ENCODE data around the gene RAB36.

RAB36 gene

GRCh38 chr22:23144932-23145877 lies at the start of gene RAB36:
RAB36 (plus strand) TSS chr22:23145477; CDS start chr22:23146617, 1,140 bp downstream.
- Mint-ChIP-seq H3K27me3 (no peaks in the 10 kb centered on the region), H3K36me3 (ENCODE audit: low read depth) (no peaks in the 10 kb centered on the region), H3K4me1 (ENCODE audit: low read depth) (peaks cover 54% of the 10 kb centered on the region), H3K9me3 (no peaks in the 10 kb centered on the region), H3K27ac (peak within 1 kb of the TSS; percentile 49), H3K4me3 (peak within 1 kb of the TSS; percentile 70)

- Mint-ChIP-seq H3K9me3 (no peaks in the 10 kb centered on the region), H3K4me1 (ENCODE audit: low read depth) (no peaks in the 10 kb centered on the region), H3K27ac (no peak overlapping the region), H3K27me3 (no peaks in the 10 kb centered on the region), H3K36me3 (ENCODE audit: low read depth) (no peaks in the 10 kb centered on the region), H3K4me3 (no peak overlapping the region)
These were observed 49.4 kb upstream of the RAB36 start for GRCh38 chr22:23095733-23096342.

- Mint-ChIP-seq H3K9me3 (no peaks in the 10 kb centered on the region), H3K27ac (no peak overlapping the region), H3K36me3 (ENCODE audit: low read depth) (no peaks in the 10 kb centered on the region), H3K4me1 (ENCODE audit: low read depth) (no peaks in the 10 kb centered on the region), H3K27me3 (no peaks in the 10 kb centered on the region), H3K4me3 (no peak overlapping the region)
These were observed 47.7 kb upstream of the RAB36 start for GRCh38 chr22:23097412-23098229.

- Mint-ChIP-seq H3K27ac (no peak overlapping the region), H3K9me3 (no peaks in the 10 kb centered on the region), H3K4me1 (ENCODE audit: low read depth) (no peaks in the 10 kb centered on the region), H3K36me3 (ENCODE audit: low read depth) (no peaks in the 10 kb centered on the region), H3K4me3 (no peak overlapping the region), H3K27me3 (no peaks in the 10 kb centered on the region)
These were observed 47.0 kb upstream of the RAB36 start for GRCh38 chr22:23098230-23098705.

GRCh38 chr22:23098718-23099530 lies 46.4 kb upstream of the RAB36 start:
- Mint-ChIP-seq H3K27ac (no peak overlapping the region), H3K9me3 (no peaks in the 10 kb centered on the region), H3K4me1 (ENCODE audit: low read depth) (no peaks in the 10 kb centered on the region)

GRCh38 chr22:23099531-23099804 lies 45.8 kb upstream of the RAB36 start:
- no peaks in the 10 kb centered on the region for H3K27me3 Mint-ChIP-seq
- no peak overlapping the region for H3K4me3 Mint-ChIP-seq
- H3K4me1 Mint-ChIP-seq (ENCODE audit: low read depth) = no peaks in the 10 kb centered on the region
- H3K9me3 Mint-ChIP-seq = no peaks in the 10 kb centered on the region
- no peaks in the 10 kb centered on the region for H3K36me3 Mint-ChIP-seq (ENCODE audit: low read depth)
- no peak overlapping the region for H3K27ac Mint-ChIP-seq

More at GRCh38 chr22:23098718-23099530, 46.4 kb upstream of the RAB36 start:
- no peak overlapping the region for H3K4me3 Mint-ChIP-seq
- H3K27me3 Mint-ChIP-seq = no peaks in the 10 kb centered on the region
- H3K36me3 Mint-ChIP-seq (ENCODE audit: low read depth) = no peaks in the 10 kb centered on the region

- Mint-ChIP-seq H3K36me3 (ENCODE audit: low read depth) (no peaks in the 10 kb centered on the region), H3K4me3 (no peak overlapping the region), H3K27ac (no peak overlapping the region)
These were observed 45.0 kb upstream of the RAB36 start for GRCh38 chr22:23100124-23100801.

GRCh38 chr22:23101524-23101923 lies 43.8 kb upstream of the RAB36 start:
- H3K4me3 Mint-ChIP-seq = no peak overlapping the region
- no peak overlapping the region for H3K27ac Mint-ChIP-seq
- no peaks in the 10 kb centered on the region for H3K4me1 Mint-ChIP-seq (ENCODE audit: low read depth)
- no peaks in the 10 kb centered on the region for H3K27me3 Mint-ChIP-seq
- H3K9me3 Mint-ChIP-seq = no peaks in the 10 kb centered on the region
- H3K36me3 Mint-ChIP-seq (ENCODE audit: low read depth) = no peaks in the 10 kb centered on the region

More at GRCh38 chr22:23100124-23100801, 45.0 kb upstream of the RAB36 start:
- H3K27me3 Mint-ChIP-seq = no peaks in the 10 kb centered on the region
- H3K4me1 Mint-ChIP-seq (ENCODE audit: low read depth) = no peaks in the 10 kb centered on the region
- no peaks in the 10 kb centered on the region for H3K9me3 Mint-ChIP-seq

- no peak overlapping the region for H3K4me3 Mint-ChIP-seq
- no peaks in the 10 kb centered on the region for H3K36me3 Mint-ChIP-seq (ENCODE audit: low read depth)
- no peaks in the 10 kb centered on the region for H3K27me3 Mint-ChIP-seq
- H3K9me3 Mint-ChIP-seq = no peaks in the 10 kb centered on the region
- H3K27ac Mint-ChIP-seq = no peak overlapping the region
- H3K4me1 Mint-ChIP-seq (ENCODE audit: low read depth) = no peaks in the 10 kb centered on the region
These were observed 43.1 kb upstream of the RAB36 start for GRCh38 chr22:23102002-23102655.

GRCh38 chr22:23102776-23103175 lies 42.5 kb upstream of the RAB36 start:
- Mint-ChIP-seq H3K4me1 (ENCODE audit: low read depth) (no peaks in the 10 kb centered on the region), H3K4me3 (no peak overlapping the region), H3K27me3 (no peaks in the 10 kb centered on the region), H3K27ac (no peak overlapping the region), H3K9me3 (no peaks in the 10 kb centered on the region), H3K36me3 (ENCODE audit: low read depth) (no peaks in the 10 kb centered on the region)

- H3K9me3 Mint-ChIP-seq = no peaks in the 10 kb centered on the region
- no peaks in the 10 kb centered on the region for H3K4me1 Mint-ChIP-seq (ENCODE audit: low read depth)
- H3K4me3 Mint-ChIP-seq = no peak overlapping the region
- H3K36me3 Mint-ChIP-seq (ENCODE audit: low read depth) = no peaks in the 10 kb centered on the region
- no peak overlapping the region for H3K27ac Mint-ChIP-seq
- H3K27me3 Mint-ChIP-seq = no peaks in the 10 kb centered on the region
These were observed 41.9 kb upstream of the RAB36 start for GRCh38 chr22:23103199-23103954.

GRCh38 chr22:23104187-23104971 lies 40.9 kb upstream of the RAB36 start:
- Mint-ChIP-seq H3K27me3 (no peaks in the 10 kb centered on the region), H3K27ac (no peak overlapping the region)

More at GRCh38 chr22:23104187-23104971, 40.9 kb upstream of the RAB36 start:
- Mint-ChIP-seq H3K9me3 (no peaks in the 10 kb centered on the region), H3K4me3 (no peak overlapping the region), H3K36me3 (ENCODE audit: low read depth) (no peaks in the 10 kb centered on the region), H3K4me1 (ENCODE audit: low read depth) (no peaks in the 10 kb centered on the region)

Measured in stimulated activated naive CD8-positive, alpha-beta T cell treated with anti-CD3 and anti-CD28 coated beads, Interleukin-15, Interleukin-2, amounts not matched to agents 100 ng/mL and 50 ng/mL, for 24 hours (primary cell).